Endothelial cell of umbilical vein (primary cell): ENCODE data around the gene GADL1. TPM values are rescaled to one million over a fixed set of nuclear protein-coding genes. Genes with fewer than 3 reads are reported as not detected.

Experiments
- BruUV-seq: library from RNA; stranded (reverse); fragments of 400-500 nt; replicated peaks from 2 replicates; lab custom pipeline; 2021; lab: Mats Ljungman, UMichigan
- CTCF ChIA-PET: fragments of 300-600, 350-600 bp; sonication (Branson Sonifier 250); formaldehyde crosslinking; loops from one replicate; lab custom pipeline; 2021; ENCODE audit warnings: antibody characterized with exemption, inconsistent platforms; lab: Charles Lee
- POLR2A ChIA-PET: fragments of 300-600, 350-600 bp; sonication (Branson Sonifier 250); formaldehyde crosslinking; loops from one replicate; lab custom pipeline; 2021; ENCODE audit warnings: antibody characterized with exemption, inconsistent platforms; lab: Charles Lee
- DNase-seq: peaks from one replicate; pipeline ENCODE4 v3.0.0-alpha.2; 2011; ENCODE audit warnings: low read depth, low spot score
- FAIRE-seq: peaks from 2 replicates; lab custom pipeline; 2011; peaks lifted over from hg19 to GRCh38; lab: Jason Lieb, UNC
- H2AFZ ChIP-seq: 2 replicates; pipeline ENCODE4 v1.6.0; 2012; ENCODE audit warnings: low read depth, low read length, control low read depth, inconsistent platforms
- H3K27ac ChIP-seq: 2 replicates; pipeline ENCODE4 v1.5.1; 2011; ENCODE audit warnings: low read depth, mild to moderate bottlenecking, control low read depth, low read length, moderate library complexity; ENCODE audit not compliant: insufficient read depth
- H3K27me3 ChIP-seq, 2 experiments: 2 replicates each; pipeline versions ENCODE4 v1.6.0 to v1.6.1; 2011; ENCODE audit warnings: low read length in 2 of 2, mixed read lengths in 1 of 2; ENCODE audit not compliant: control insufficient read depth in 2 of 2, insufficient read depth in 2 of 2
- H3K36me3 ChIP-seq, 2 experiments: 2 replicates in 1 of 2; 3 replicates in 1 of 2; pipeline ENCODE4 v1.5.1; 2011; ENCODE audit warnings: low read length in 2 of 2, mild to moderate bottlenecking in 1 of 2, moderate library complexity in 1 of 2; ENCODE audit not compliant: control insufficient read depth in 2 of 2, insufficient read depth in 2 of 2; ENCODE audit errors: extremely low read depth in 1 of 2
- H3K4me1 ChIP-seq: 3 replicates; pipeline ENCODE4 v1.5.1; 2011; ENCODE audit warnings: mild to moderate bottlenecking, low read length; ENCODE audit not compliant: control insufficient read depth, insufficient read depth; ENCODE audit errors: extremely low read depth
- H3K4me2 ChIP-seq: 2 replicates; pipeline ENCODE4 v1.6.1; 2011; ENCODE audit warnings: low read length, control low read depth, mixed read lengths; ENCODE audit not compliant: insufficient read depth
- H3K4me3 ChIP-seq, 3 experiments: fragments of 200-600 bp in 1 of 3; sonication (generic), shearing (Covaris generic) in 1 of 3; replicated peaks in 1 of 3; 2 replicates each; pipeline ENCODE4 v1.5.1; 2011 to 2016; ENCODE audit warnings: control low read depth in 3 of 3, low read length in 3 of 3, mild to moderate bottlenecking in 2 of 3, inconsistent platforms in 1 of 3, low read depth in 1 of 3, moderate library complexity in 1 of 3; ENCODE audit not compliant: insufficient read depth in 1 of 3
- H3K79me2 ChIP-seq: 2 replicates; pipeline ENCODE4 v1.6.0; 2012; ENCODE audit warnings: low read length, inconsistent platforms; ENCODE audit not compliant: control insufficient read depth, insufficient read depth
- H3K9ac ChIP-seq: replicated peaks from 2 replicates; pipeline ENCODE3; 2011; ENCODE audit warnings: low read length, control low read depth; ENCODE audit not compliant: insufficient read depth; ENCODE audit errors: extremely low read depth
- H3K9me1 ChIP-seq: replicated peaks from 3 replicates; pipeline ENCODE4 v1.6.0; 2011; ENCODE audit warnings: mild to moderate bottlenecking, low read length; ENCODE audit not compliant: control insufficient read depth, insufficient read depth; ENCODE audit errors: extremely low read depth
- H3K9me3 ChIP-seq: replicated peaks from 2 replicates; pipeline ENCODE4 v1.5.1; 2012; ENCODE audit warnings: low read length, inconsistent platforms; ENCODE audit not compliant: control insufficient read depth, insufficient read depth
- H4K20me1 ChIP-seq: replicated peaks from 2 replicates; pipeline ENCODE3; 2011; ENCODE audit warnings: mild to moderate bottlenecking, low read length; ENCODE audit not compliant: control insufficient read depth, insufficient read depth; ENCODE audit errors: extremely low read depth
- CTCF ChIP-seq, 2 donors: IDR thresholded peaks; 1 replicate in 1 of 2; 2 replicates in 1 of 2; pipeline ENCODE4 v1.5.1; 2011; ENCODE audit warnings: low read length in 2 of 2, mild to moderate bottlenecking in 2 of 2, moderate library complexity in 2 of 2, control low read depth in 1 of 2, inconsistent platforms in 1 of 2, low read depth in 1 of 2; ENCODE audit not compliant: insufficient read depth in 1 of 2; ENCODE audit errors: extremely low read depth in 1 of 2
- EZH2 ChIP-seq: IDR thresholded peaks from 2 replicates; pipeline ENCODE4 v1.6.1; 2012; ENCODE audit warnings: borderline replicate concordance, low read depth, mild to moderate bottlenecking, moderate library complexity, low read length, inconsistent platforms; ENCODE audit not compliant: severe bottlenecking
- FOS ChIP-seq: IDR thresholded peaks from 2 replicates; pipeline ENCODE4 v1.6.1; 2011; ENCODE audit warnings: mild to moderate bottlenecking, low read length, moderate library complexity, borderline replicate concordance; ENCODE audit not compliant: insufficient read depth
- GATA2 ChIP-seq: IDR thresholded peaks from 2 replicates; pipeline ENCODE4 v1.7.0; 2011; ENCODE audit warnings: low read depth, mild to moderate bottlenecking, moderate library complexity, mixed read lengths, low read length; ENCODE audit not compliant: insufficient read length, insufficient read depth
- JUN ChIP-seq: IDR thresholded peaks from 2 replicates; pipeline ENCODE4 v1.6.1; 2011; ENCODE audit warnings: borderline replicate concordance, low read depth; ENCODE audit not compliant: insufficient read length, insufficient read depth
- MYC ChIP-seq: IDR thresholded peaks from one replicate; pipeline ENCODE4 v1.6.1; 2011; ENCODE audit warnings: mild to moderate bottlenecking, low read depth, low read length
- POLR2A ChIP-seq: IDR thresholded peaks from 2 replicates; pipeline ENCODE4 v1.6.1; 2012; ENCODE audit warnings: low read depth, mild to moderate bottlenecking, control low read depth, low read length
- POLR2AphosphoS5 ChIP-seq: IDR thresholded peaks from 2 replicates; pipeline ENCODE4 v1.6.1; 2012; ENCODE audit warnings: low read depth, mild to moderate bottlenecking, control low read depth, low read length, moderate library complexity; ENCODE audit not compliant: insufficient read depth
- dilution Hi-C: fragments of 300-500 bp; cut with MboI; formaldehyde crosslinking; loops from one replicate; pipeline ENCODE4 v1.15.0; 2019; ENCODE audit warnings: low sequenced_read_pairs; ENCODE audit not compliant: extremely low pct_ligation_motif_present
- intact Hi-C: fragments of 100-400 bp; cut with micrococcal nuclease; formaldehyde crosslinking; loops from one replicate; pipeline ENCODE4 v1.10.0; 2022
- polyA plus RNA-seq, 4 experiments: library from polyadenylated mRNA; depleted of rRNA in 3 of 4; stranded (reverse) in 3 of 4; unstranded in 1 of 4; fragments of >200 nt; gene quantifications; 2 replicates each; pipeline versions ENCODE4 v1.2.1 to v1.2.3, GENCODE V29; 2011 to 2012; ENCODE audit warnings: missing spikeins in 1 of 4
- total RNA-seq: library from RNA; stranded (reverse); gene quantifications from 2 replicates; pipeline ENCODE4 v1.2.3, GENCODE V29; 2021
- TF ChIP-seq, protein P1 (sequence below): IDR thresholded peaks from 2 replicates; pipeline ENCODE4 v1.6.1; 2011; ENCODE audit not compliant: insufficient read depth, insufficient read length

Gene GADL1
- total and polyA plus RNA-seq, 2 donors (not counting 3 experiments of a cell fraction or from before 2014, with no cell fraction given), result not detected

- dilution Hi-C loops, result no loop called here
- POLR2A ChIA-PET, result no interaction called here
- no TSS peak for BruUV-seq
- H3K27ac ChIP-seq, result no peak overlapping the region
- CTCF ChIA-PET, result no interaction called here
- H3K9me1 ChIP-seq, result no peaks in the 10 kb centered on the region
- FAIRE-seq (no peak), DNase-seq (no peak)
- intact Hi-C loops, result loop anchor here (10.0 kb wide), 1 partner anchor 131 kb away; no protein-coding TSS in a partner anchor
- H3K27me3 ChIP-seq, result peaks cover 16 to 27% of the 10 kb centered on the region in 2 experiments
- H3K4me3 ChIP-seq, result no peak overlapping the region
- H3K79me2 ChIP-seq, result no peaks in the 10 kb centered on the region
- H4K20me1 ChIP-seq, result no peaks in the 10 kb centered on the region
- H3K4me1 ChIP-seq, result no peaks in the 10 kb centered on the region
- no peak overlapping the region for H2AFZ ChIP-seq
- no peaks in the 10 kb centered on the region for H3K36me3 ChIP-seq
- H3K9me3 ChIP-seq, result no peaks in the 10 kb centered on the region
- no peak overlapping the region for H3K9ac ChIP-seq
- no peak for TF ChIP-seq GATA2
- TF ChIP-seq CTCF (IDR thresholded peaks at IDR 0.05; ENCODE audit: extremely low read depth in 1 of 2, insufficient read depth in 1 of 2, low read depth in 1 of 2, low read length in 2 of 2), result no peak
- no peak for TF ChIP-seq POLR2AphosphoS5
- TF ChIP-seq FOS, result no peak
- TF ChIP-seq POLR2A, result no peak
- TF ChIP-seq, protein P1, sequence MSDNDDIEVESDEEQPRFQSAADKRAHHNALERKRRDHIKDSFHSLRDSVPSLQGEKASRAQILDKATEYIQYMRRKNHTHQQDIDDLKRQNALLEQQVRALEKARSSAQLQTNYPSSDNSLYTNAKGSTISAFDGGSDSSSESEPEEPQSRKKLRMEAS, result no peak
- TF ChIP-seq EZH2, result no peak
- no peak for TF ChIP-seq JUN
- no peak for TF ChIP-seq MYC
- no peak overlapping the region for H3K4me2 ChIP-seq
These were observed 100.7 kb downstream of the GADL1 start for GRCh38 chr3:30793740-30794139.
